ENCODE data around the gene USF1.
"Not testable (repeated sequence)": the region's sequence is repeated elsewhere in the genome, so short reads cannot be mapped to it uniquely, and the experiment has no call there.

The USF1 gene

DNA sequence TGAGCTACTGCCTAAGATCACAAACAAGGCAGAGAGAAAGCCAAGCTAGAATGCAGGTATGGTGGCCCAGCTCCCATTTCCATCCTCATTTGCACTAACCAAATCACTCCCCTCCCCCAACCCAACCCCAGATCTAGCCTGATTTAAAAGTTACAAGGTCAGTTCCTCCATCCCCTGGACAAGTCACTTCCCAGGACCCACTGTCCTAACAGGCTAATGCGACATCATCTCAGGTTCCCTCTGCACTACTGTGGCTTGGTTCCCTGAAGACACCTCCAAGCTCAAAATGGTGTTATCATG, 27.2 kb downstream of the USF1 start:
- Histone ChIP-seq H3K9ac (ENCODE audit: low read length) (peak overlapping the region; percentile 33), H3K4ac (ENCODE audit: low read depth, low read length) (no peak overlapping the region), H2BK5ac (ENCODE audit: low read length) (no peak overlapping the region), H3K4me3 (ENCODE audit: low read length) (no peak overlapping the region), H3K23ac (ENCODE audit: low read length) (no peak overlapping the region), H3K4me1 (ENCODE audit: control insufficient read depth, low read depth, low read length) (peaks cover 17% of the 10 kb centered on the region), H3K18ac (ENCODE audit: low read length) (no peak overlapping the region), H4K8ac (ENCODE audit: low read depth, low read length) (no peak overlapping the region), H3K27me3 (ENCODE audit: insufficient read depth, low read length, poor library complexity) (no peaks in the 10 kb centered on the region), H3K4me2 (ENCODE audit: low read length) (peak overlapping the region; percentile 22), H2BK15ac (replicated peaks; ENCODE audit: low read depth) (no peak overlapping the region), H3K79me1 (ENCODE audit: low read length) (peaks cover 8% of the 10 kb centered on the region), H2BK120ac (ENCODE audit: low read depth, low read length) (no peak overlapping the region), H3K36me3 (ENCODE audit: control insufficient read depth, insufficient read depth, low read length) (no peaks in the 10 kb centered on the region), H3K27ac (ENCODE audit: low read depth, low read length) (no peak overlapping the region), H3K56ac (ENCODE audit: low read length) (no peak overlapping the region), H3K79me2 (ENCODE audit: control insufficient read depth, insufficient read depth, low read length) (peaks cover 56% of the 10 kb centered on the region), H2AK5ac (ENCODE audit: low read length) (no peak overlapping the region), H4K5ac (ENCODE audit: low read length) (no peak overlapping the region)
- DNase-seq = no peak
- no CpG with 5 or more reads among the region's 1 CpG for WGBS (ENCODE audit: extremely low coverage, insufficient coverage, low lambda C conversion rate)

- Histone ChIP-seq H3K79me2 (ENCODE audit: control insufficient read depth, insufficient read depth, low read length) (peaks cover 62% of the 10 kb centered on the region), H2BK15ac (replicated peaks; ENCODE audit: low read depth) (no peak overlapping the region), H3K4me3 (ENCODE audit: low read length) (no peak overlapping the region), H3K56ac (ENCODE audit: low read length) (peak overlapping the region; percentile 17), H2AK5ac (ENCODE audit: low read length) (no peak overlapping the region), H3K4ac (ENCODE audit: low read depth, low read length) (no peak overlapping the region), H3K79me1 (ENCODE audit: low read length) (peaks cover 8% of the 10 kb centered on the region), H2BK120ac (ENCODE audit: low read depth, low read length) (no peak overlapping the region), H2BK5ac (ENCODE audit: low read length) (no peak overlapping the region), H4K8ac (ENCODE audit: low read depth, low read length) (no peak overlapping the region), H3K4me1 (ENCODE audit: control insufficient read depth, low read depth, low read length) (peaks cover 17% of the 10 kb centered on the region), H4K5ac (ENCODE audit: low read length) (no peak overlapping the region), H3K9ac (ENCODE audit: low read length) (peak overlapping the region; percentile 10), H3K36me3 (ENCODE audit: control insufficient read depth, insufficient read depth, low read length) (no peaks in the 10 kb centered on the region), H3K27me3 (ENCODE audit: insufficient read depth, low read length, poor library complexity) (no peaks in the 10 kb centered on the region), H3K18ac (ENCODE audit: low read length) (no peak overlapping the region), H3K27ac (ENCODE audit: low read depth, low read length) (no peak overlapping the region), H3K4me2 (ENCODE audit: low read length) (peak overlapping the region; percentile 22), H3K23ac (ENCODE audit: low read length) (no peak overlapping the region)
- WGBS (ENCODE audit: extremely low coverage, insufficient coverage, low lambda C conversion rate) = no CpG with 5 or more reads among the region's 5 CpGs
- DNase-seq = no peak
Measured at GRCh38 chr1:161017756-161018630, 27.8 kb downstream of the USF1 start.

DNA sequence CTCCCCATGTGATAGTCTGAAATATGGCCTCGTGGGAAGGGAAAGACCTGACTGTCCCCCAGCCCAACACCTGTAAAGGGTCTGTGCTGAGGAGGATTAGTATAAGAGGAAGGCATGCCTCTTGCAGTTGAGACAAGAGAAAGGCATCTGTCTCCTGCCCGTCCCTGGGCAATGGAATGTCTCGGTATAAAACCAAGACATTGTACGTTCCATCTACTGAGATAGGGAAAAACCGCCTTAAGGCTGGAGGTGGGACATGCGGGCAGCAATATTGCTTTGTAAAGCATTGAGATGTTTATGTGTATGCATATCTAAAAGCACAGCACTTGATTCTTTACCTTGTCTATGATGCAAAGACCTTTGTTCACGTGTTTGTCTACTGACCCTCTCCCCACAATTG, 28.6 kb downstream of the USF1 start:
- not testable (repeated sequence) for H3K4ac ChIP-seq (ENCODE audit: low read depth, low read length); H2BK5ac ChIP-seq (ENCODE audit: low read length); H2BK15ac ChIP-seq (replicated peaks; ENCODE audit: low read depth); H2AK5ac ChIP-seq (ENCODE audit: low read length); H3K23ac ChIP-seq (ENCODE audit: low read length); H3K56ac ChIP-seq (ENCODE audit: low read length); H4K8ac ChIP-seq (ENCODE audit: low read depth, low read length); H3K27me3 ChIP-seq (ENCODE audit: insufficient read depth, low read length, poor library complexity); H3K4me2 ChIP-seq (ENCODE audit: low read length); H3K4me3 ChIP-seq (ENCODE audit: low read length); H4K5ac ChIP-seq (ENCODE audit: low read length); DNase-seq; H3K9ac ChIP-seq (ENCODE audit: low read length); H3K79me1 ChIP-seq (ENCODE audit: low read length); H3K18ac ChIP-seq (ENCODE audit: low read length); H3K27ac ChIP-seq (ENCODE audit: low read depth, low read length); H2BK120ac ChIP-seq (ENCODE audit: low read depth, low read length); H3K36me3 ChIP-seq (ENCODE audit: control insufficient read depth, insufficient read depth, low read length)
- no CpG with 5 or more reads among the region's 7 CpGs for WGBS (ENCODE audit: extremely low coverage, insufficient coverage, low lambda C conversion rate)
- peaks cover 17% of the 10 kb centered on the region for H3K4me1 ChIP-seq (ENCODE audit: control insufficient read depth, low read depth, low read length)
- peaks cover 66% of the 10 kb centered on the region for H3K79me2 ChIP-seq (ENCODE audit: control insufficient read depth, insufficient read depth, low read length)

- H3K4me1 ChIP-seq (ENCODE audit: control insufficient read depth, low read depth, low read length) = peaks cover 17% of the 10 kb centered on the region
- H2BK15ac ChIP-seq (replicated peaks; ENCODE audit: low read depth); H3K27me3 ChIP-seq (ENCODE audit: insufficient read depth, low read length, poor library complexity); H3K4ac ChIP-seq (ENCODE audit: low read depth, low read length); H4K8ac ChIP-seq (ENCODE audit: low read depth, low read length); H4K5ac ChIP-seq (ENCODE audit: low read length); H3K23ac ChIP-seq (ENCODE audit: low read length); H2AK5ac ChIP-seq (ENCODE audit: low read length); H3K79me1 ChIP-seq (ENCODE audit: low read length); H3K18ac ChIP-seq (ENCODE audit: low read length); H2BK120ac ChIP-seq (ENCODE audit: low read depth, low read length); H3K4me3 ChIP-seq (ENCODE audit: low read length); H3K9ac ChIP-seq (ENCODE audit: low read length); H2BK5ac ChIP-seq (ENCODE audit: low read length); H3K27ac ChIP-seq (ENCODE audit: low read depth, low read length); H3K4me2 ChIP-seq (ENCODE audit: low read length); H3K36me3 ChIP-seq (ENCODE audit: control insufficient read depth, insufficient read depth, low read length): not testable (repeated sequence)
- DNase-seq = peak; percentile 48
- H3K56ac ChIP-seq (ENCODE audit: low read length) = peak overlapping the region; percentile 47
- WGBS (ENCODE audit: extremely low coverage, insufficient coverage, low lambda C conversion rate) = no CpG with 5 or more reads among the region's 1 CpG
- H3K79me2 ChIP-seq (ENCODE audit: control insufficient read depth, insufficient read depth, low read length) = peaks cover 70% of the 10 kb centered on the region
Measured at GRCh38 chr1:161016683-161017082, 29.1 kb downstream of the USF1 start.

GRCh38 chr1:161013488-161014230, 32.1 kb downstream of the USF1 start:
- Histone ChIP-seq H3K9ac (ENCODE audit: low read length) (peak overlapping the region; percentile 7), H3K4me1 (ENCODE audit: control insufficient read depth, low read depth, low read length) (peaks cover 17% of the 10 kb centered on the region), H2BK120ac (ENCODE audit: low read depth, low read length) (no peak overlapping the region), H3K18ac (ENCODE audit: low read length) (no peak overlapping the region), H3K4ac (ENCODE audit: low read depth, low read length) (no peak overlapping the region), H3K79me1 (ENCODE audit: low read length) (peaks cover 12% of the 10 kb centered on the region), H3K27me3 (ENCODE audit: insufficient read depth, low read length, poor library complexity) (no peaks in the 10 kb centered on the region), H3K36me3 (ENCODE audit: control insufficient read depth, insufficient read depth, low read length) (no peaks in the 10 kb centered on the region), H2BK5ac (ENCODE audit: low read length) (no peak overlapping the region), H2AK5ac (ENCODE audit: low read length) (no peak overlapping the region), H3K4me2 (ENCODE audit: low read length) (no peak overlapping the region), H3K4me3 (ENCODE audit: low read length) (no peak overlapping the region), H2BK15ac (replicated peaks; ENCODE audit: low read depth) (no peak overlapping the region), H3K79me2 (ENCODE audit: control insufficient read depth, insufficient read depth, low read length) (peaks cover 73% of the 10 kb centered on the region), H4K5ac (ENCODE audit: low read length) (no peak overlapping the region), H3K27ac (ENCODE audit: low read depth, low read length) (peak overlapping the region; percentile 22), H3K23ac (ENCODE audit: low read length) (no peak overlapping the region), H3K56ac (ENCODE audit: low read length) (peak overlapping the region; percentile 53), H4K8ac (ENCODE audit: low read depth, low read length) (no peak overlapping the region)
- no CpG with 5 or more reads among the region's 15 CpGs for WGBS (ENCODE audit: extremely low coverage, insufficient coverage, low lambda C conversion rate)
- DNase-seq = peak; percentile 59
